Cortex of kidney (tissue), 1 donor: Measurements from ENCODE around the gene EIF4A3.

ENCODE experiments used
- DNase-seq: peaks from one replicate; lab custom pipeline; 2025; lab: John Stamatoyannopoulos, UW

The EIF4A3 gene

DNA sequence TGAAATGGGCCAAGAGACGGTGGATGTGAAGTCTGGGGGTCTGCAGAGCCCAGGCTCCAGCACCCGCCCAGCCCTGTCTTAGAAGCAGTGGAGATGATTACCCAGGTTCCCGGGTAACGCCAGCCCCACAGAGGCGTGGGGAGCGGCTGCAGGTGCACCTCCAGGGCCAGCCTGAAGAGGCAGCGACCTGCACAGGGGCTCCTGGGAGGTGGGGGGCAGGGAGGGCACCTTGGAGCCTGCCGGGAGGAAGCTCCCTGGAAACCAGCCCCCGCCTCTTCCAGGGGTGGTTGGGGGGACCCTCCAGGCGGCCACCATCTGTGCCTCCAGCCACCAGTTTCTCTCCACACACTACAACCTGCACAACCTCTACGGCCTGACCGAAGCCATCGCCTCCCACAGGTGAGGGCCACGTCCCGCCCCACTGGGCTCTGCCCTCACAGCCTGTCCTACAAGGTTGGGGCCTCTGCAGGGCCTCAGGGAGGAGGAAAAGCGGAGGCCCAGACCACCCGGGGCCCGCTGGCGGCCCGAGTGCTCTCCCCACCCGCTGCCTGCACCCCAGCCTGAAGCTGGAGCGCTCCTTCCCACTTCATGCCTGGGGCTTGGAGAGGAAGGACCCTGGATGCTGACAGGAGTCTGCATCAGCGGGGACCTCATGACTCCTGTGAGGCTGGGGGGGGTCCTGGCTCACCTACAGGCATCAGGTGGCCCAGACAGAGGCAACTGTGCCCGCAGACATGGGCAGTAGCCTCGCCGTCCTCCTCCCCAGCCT, 35.0 kb downstream of the EIF4A3 start:
- DNase-seq, result no peak

DNA sequence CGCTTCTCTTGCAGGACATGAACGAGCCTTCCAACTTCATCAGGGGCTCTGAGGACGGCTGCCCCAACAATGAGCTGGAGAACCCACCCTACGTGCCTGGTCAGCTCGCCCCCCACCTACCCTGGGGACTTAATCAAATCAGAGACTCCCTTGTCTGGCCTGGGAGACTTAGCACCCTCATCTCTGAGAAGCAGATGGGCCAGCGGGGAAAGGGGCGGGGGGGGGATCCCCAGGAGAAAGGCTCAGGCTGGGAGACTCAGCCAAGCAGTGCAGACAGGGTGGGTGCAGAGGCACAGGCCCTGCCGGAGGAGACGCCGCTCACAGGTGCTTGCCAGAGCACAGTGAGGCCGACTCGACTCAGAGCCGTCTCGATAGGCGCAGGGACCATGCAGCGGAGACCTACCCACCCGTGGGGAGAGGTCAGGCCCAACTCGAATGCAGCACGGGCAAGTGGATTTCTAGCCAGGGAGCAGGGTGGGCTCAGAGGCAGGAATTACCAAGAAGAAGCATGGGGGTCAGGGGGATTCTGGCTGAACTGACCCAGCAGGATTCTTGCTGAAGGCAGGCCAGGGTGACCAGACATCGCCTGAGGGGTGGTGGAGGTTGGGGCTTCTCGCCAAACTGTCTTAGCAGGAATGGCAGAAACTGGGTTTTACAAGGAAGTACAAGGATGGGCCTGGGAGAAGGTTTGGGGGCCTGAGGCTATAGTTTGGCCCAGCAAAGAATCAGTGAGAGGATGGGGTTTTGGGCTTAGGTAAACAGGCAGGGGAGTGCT, 35.8 kb downstream of the EIF4A3 start:
- DNase-seq, result no peak

DNA sequence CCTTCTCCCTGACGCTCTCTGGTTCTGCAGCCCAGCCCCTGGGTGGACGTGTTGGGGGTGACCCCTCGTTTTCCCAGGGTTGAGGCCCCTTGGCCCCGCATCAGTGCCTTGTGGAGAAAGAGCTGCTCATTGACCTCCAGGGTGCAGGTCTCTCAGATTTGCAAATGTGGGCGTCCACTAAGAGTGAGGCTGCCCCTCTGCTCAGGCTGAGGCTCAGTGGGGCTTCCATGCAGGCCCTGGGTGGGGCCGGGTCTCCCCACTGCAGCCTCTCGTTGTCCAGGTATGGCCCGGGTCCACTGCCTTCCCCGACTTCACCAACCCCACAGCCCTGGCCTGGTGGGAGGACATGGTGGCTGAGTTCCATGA, 36.5 kb downstream of the EIF4A3 start:
- DNase-seq, result no peak

DNA sequence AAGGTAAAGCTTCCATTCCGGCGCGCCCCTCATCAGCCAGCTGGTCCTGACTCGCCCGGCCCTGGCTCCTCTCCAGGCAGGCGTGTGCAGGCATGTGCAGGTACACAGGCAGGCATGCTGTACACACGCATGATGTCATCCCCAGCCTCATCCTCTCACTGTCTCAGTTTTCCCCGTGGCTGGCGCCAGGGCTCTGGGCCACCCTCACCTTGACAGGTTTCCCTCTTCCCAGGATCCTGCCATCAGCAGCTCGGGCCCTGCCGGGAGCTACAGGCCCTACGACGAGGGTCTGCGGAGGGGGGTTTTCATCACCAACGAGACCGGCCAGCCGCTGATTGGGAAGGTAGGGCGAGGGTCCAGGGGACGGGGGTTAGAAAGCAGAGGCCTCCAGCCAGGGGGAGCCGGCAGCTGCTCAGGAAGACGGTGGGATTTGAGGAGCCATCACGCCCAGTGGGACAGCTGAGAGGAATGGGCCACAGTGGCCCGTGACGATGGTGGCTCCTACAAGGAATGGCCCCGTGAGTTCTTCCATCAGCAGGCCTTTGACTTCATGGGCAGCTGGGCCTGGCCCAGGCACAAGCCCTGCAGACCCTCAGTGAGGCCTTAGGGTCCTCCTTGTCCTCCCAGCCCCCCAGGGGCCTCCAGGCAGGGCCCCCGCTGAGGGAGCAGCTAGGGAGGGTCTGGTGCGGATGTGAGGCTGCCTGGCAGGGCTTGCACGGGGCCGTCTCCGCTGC, 37.0 kb downstream of the EIF4A3 start:
- no peak for DNase-seq

DNA sequence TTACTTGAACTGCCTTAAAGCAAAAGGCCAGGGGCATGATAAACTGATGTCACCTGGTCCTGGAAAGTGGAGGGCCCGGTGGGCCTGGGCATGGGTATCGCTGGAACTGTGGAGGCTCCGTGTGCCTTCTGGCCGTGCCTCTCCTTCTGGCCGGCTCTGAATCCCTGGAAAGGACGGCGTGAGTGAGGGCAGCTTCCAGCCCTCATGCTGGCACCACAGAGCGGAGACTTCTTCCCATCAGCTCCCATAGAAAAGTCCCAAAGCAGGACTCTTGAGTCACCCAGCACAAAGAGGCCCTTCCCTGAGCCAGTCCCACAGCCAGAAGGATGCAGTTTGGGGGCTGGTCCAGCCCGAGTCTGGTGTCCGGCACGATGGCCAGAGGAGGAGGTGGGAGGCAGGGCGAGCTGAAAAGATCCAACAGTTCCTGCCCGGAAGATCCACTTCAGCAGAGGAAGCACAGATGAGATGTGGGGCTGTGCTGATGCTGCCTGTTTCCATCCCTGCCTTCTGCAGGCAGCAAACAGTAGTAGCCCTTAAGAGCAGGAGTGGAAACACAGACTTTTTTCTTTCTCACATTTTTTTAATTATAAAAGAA, 37.8 kb downstream of the EIF4A3 start:
- DNase-seq, result no peak

DNA sequence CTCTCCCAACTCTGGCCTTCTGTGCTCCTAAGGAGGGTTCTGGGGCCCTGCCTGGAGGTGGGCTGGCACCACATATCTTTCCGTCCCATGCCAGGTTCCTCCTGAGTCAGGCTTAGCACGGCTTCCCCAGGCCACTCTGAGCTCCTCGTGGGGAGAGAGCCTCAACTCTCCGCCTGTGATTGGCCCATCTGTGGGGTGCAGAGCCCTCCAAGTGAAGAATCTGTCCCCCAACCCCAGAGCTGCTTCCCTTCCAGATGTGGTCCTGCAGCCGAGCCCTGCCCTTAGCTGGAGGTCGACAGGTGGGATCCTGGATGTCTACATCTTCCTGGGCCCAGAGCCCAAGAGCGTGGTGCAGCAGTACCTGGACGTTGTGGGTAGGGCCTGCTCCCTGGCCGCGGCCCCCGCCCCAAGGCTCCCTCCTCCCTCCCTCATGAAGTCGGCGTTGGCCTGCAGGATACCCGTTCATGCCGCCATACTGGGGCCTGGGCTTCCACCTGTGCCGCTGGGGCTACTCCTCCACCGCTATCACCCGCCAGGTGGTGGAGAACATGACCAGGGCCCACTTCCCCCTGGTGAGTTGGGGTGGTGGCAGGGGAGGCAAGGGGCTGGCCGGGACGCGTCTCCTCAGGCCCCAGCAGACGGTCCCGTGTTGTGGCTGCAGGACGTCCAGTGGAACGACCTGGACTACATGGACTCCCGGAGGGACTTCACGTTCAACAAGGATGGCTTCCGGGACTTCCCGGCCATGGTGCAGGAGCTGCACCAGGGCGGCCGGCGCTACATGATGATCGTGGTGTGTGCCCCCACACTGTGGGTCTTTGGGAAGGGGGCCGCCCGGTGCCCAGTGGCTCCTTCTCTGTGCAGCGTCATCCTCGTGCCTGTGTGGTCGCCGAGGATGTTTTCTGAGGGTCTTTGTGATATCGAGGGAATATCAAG, 38.6 kb downstream of the EIF4A3 start:
- no peak for DNase-seq

DNA sequence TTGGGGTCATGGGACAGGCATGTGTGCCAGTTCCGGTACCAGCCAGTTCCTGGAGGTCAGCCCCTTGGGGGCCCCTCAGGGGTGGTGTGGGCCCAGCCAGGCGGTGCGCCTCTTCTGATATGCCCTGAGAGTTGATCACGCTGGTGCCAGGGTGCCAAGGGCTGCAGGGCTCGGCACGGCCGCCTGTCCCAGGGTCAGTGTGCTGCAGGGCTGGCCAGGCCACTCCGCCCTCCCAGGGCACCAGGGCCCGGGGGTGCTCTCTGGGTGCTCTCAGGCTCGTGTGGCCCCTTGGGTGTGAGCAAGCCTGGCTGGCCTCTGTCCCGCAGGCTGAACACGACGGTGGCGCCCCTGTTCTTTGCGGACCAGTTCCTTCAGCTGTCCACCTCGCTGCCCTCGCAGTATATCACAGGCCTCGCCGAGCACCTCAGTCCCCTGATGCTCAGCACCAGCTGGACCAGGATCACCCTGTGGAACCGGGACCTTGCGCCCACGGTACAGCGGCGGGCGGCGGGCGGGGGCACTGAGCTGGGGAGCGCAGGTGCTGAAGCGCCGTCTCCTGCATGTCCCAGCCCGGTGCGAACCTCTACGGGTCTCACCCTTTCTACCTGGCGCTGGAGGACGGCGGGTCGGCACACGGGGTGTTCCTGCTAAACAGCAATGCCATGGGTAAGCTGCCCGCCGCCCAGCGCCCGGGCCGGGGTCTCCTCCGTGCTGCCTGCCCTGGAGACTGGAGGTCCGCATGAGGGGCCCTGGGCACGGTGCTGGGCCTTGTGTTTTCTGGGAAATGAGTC, 39.5 kb downstream of the EIF4A3 start:
- no peak for DNase-seq

DNA sequence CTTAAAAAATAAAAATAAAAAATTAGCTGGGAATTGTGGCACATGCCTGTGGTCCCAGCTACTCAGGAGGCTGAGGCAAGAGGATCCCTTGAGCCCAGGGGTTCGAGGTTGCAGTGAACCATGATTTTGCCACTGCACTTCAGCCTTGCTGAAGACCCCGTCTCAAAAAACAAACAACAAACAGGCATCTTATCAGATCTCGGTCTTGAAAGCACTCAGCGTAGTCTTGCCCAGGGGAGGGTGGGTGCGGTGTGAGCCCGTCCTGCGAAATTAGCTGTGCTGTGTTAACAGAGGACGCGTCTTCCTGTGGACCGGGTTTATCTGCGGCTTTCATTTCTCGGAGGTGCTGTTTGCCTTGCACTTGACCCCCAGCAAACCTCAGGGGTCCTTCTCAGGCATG, 40.2 kb downstream of the EIF4A3 start:
- no peak for DNase-seq

DNA sequence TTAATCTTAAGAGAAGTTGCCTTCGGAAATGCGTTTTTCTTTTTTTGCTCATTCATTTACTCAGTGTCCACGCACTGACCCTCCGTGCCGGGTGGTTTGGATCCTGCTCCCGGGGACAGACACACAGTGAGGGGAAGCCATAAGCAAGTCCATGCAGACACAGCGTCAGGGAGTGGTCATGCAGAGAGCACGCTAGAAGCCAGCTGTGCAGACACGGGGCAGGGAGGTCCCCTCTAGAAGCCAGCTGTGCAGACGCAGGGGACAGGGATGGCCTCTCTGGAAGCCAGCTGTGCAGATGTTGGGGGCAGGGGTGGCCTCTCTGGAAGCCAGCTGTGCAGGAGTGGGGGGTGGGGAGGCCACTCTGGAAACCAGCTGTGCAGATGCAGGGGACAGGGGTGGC, 40.8 kb downstream of the EIF4A3 start:
- no peak for DNase-seq

DNA sequence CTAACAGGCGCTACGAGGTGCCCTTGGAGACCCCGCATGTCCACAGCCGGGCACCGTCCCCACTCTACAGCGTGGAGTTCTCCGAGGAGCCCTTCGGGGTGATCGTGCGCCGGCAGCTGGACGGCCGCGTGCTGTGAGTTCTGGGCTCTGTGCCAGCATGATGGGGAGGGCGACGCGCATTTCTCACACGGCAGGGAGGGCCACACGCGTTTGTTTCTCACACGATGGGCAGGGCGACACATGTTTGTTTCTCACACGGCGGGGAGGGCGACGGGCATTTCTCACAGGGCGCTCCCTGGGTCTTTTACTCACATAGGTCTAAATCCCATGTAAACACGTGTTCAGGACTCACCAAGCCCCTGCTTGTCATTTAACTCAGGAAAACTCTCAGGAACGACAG, 41.2 kb downstream of the EIF4A3 start:
- no peak for DNase-seq

DNA sequence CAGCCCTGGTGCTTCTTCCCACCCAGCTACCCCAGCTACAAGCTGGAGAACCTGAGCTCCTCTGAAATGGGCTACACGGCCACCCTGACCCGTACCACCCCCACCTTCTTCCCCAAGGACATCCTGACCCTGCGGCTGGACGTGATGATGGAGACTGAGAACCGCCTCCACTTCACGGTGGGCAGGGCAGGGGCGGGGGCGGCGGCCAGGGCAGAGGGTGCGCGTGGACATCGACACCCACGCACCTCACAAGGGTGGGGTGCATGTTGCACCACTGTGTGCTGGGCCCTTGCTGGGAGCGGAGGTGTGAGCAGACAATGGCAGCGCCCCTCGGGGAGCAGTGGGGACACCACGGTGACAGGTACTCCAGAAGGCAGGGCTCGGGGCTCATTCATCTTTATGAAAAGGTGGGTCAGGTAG, 42.0 kb downstream of the EIF4A3 start:
- DNase-seq, result no peak

DNA sequence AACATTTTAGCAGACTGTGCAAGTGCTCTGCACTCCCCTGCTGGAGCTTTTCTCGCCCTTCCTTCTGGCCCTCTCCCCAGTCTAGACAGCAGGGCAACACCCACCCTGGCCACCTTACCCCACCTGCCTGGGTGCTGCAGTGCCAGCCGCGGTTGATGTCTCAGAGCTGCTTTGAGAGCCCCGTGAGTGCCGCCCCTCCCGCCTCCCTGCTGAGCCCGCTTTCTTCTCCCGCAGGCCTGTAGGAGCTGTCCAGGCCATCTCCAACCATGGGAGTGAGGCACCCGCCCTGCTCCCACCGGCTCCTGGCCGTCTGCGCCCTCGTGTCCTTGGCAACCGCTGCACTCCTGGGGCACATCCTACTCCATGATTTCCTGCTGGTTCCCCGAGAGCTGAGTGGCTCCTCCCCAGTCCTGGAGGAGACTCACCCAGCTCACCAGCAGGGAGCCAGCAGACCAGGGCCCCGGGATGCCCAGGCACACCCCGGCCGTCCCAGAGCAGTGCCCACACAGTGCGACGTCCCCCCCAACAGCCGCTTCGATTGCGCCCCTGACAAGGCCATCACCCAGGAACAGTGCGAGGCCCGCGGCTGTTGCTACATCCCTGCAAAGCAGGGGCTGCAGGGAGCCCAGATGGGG, 42.5 kb downstream of the EIF4A3 start:
- DNase-seq, result no peak

DNA sequence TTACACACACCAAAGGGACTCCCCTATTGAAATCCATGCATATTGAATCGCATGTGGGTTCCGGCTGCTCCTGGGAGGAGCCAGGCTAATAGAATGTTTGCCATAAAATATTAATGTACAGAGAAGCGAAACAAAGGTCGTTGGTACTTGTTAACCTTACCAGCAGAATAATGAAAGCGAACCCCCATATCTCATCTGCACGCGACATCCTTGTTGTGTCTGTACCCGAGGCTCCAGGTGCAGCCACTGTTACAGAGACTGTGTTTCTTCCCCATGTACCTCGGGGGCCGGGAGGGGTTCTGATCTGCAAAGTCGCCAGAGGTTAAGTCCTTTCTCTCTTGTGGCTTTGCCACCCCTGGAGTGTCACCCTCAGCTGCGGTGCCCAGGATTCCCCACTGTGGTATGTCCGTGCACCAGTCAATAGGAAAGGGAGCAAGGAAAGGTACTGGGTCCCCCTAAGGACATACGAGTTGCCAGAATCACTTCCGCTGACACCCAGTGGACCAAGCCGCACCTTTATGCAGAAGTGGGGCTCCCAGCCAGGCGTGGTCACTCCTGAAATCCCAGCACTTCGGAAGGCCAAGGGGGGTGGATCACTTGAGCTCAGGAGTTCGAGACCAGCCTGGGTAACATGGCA, 43.4 kb downstream of the EIF4A3 start:
- DNase-seq, result no peak

DNA sequence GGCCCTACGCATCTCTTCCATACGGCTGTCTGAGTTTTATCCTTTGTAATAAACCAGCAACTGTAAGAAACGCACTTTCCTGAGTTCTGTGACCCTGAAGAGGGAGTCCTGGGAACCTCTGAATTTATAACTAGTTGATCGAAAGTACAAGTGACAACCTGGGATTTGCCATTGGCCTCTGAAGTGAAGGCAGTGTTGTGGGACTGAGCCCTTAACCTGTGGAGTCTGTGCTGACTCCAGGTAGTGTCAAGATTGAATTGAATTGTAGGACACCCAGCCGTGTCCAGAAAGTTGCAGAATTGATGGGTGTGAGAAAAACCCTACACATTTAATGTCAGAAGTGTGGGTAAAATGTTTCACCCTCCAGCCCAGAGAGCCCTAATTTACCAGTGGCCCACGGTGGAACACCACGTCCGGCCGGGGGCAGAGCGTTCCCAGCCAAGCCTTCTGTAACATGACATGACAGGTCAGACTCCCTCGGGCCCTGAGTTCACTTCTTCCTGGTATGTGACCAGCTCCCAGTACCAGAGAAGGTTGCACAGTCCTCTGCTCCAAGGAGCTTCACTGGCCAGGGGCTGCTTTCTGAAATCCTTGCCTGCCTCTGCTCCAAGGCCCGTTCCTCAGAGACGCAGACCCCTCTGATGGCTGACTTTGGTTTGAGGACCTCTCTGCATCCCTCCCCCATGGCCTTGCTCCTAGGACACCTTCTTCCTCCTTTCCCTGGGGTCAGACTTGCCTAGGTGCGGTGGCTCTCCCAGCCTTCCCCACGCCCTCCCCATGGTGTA, 44.1 kb downstream of the EIF4A3 start:
- DNase-seq, result no peak

DNA sequence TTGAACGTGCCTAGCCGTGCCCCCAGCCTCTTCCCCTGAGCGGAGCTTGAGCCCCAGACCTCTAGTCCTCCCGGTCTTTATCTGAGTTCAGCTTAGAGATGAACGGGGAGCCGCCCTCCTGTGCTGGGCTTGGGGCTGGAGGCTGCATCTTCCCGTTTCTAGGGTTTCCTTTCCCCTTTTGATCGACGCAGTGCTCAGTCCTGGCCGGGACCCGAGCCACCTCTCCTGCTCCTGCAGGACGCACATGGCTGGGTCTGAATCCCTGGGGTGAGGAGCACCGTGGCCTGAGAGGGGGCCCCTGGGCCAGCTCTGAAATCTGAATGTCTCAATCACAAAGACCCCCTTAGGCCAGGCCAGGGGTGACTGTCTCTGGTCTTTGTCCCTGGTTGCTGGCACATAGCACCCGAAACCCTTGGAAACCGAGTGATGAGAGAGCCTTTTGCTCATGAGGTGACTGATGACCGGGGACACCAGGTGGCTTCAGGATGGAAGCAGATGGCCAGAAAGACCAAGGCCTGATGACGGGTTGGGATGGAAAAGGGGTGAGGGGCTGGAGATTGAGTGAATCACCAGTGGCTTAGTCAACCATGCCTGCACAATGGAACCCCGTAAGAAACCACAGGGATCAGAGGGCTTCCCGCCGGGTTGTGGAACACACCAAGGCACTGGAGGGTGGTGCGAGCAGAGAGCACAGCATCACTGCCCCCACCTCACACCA, 44.8 kb downstream of the EIF4A3 start:
- no peak for DNase-seq

DNA sequence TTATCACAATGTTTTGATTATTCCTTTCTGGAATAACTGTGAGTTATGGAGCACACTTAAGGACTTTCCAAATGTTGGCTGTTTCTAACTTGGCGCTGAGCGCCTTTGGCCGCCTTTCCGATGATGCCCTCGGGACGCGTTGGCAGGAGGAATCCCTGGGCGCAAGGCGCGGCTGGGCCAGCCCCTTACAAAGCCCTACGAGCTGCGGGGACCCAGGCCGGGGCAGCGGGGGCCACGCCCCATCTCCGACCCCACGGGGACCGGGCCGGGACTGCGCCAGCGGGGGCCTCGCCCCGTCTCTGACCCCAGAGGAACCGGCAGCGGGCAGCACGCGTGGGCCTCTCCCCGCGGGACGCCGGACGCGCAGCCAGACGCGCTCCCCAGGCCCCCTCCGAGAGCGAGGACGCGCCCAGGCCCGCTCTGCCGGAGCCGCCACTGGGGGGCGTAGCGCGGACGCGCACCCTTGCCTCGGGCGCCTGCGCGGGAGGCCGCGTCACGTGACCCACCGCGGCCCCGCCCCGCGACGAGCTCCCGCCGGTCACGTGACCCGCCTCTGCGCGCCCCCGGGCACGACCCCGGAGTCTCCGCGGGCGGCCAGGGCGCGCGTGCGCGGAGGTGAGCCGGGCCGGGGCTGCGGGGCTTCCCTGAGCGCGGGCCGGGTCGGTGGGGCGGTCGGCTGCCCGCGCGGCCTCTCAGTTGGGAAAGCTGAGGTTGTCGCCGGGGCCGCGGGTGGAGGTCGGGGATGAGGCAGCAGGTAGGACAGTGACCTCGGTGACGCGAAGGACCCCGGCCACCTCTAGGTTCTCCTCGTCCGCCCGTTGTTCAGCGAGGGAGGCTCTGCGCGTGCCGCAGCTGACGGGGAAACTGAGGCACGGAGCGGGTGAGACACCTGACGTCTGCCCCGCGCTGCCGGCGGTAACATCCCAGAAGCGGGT, 45.6 kb downstream of the EIF4A3 start, which contains the start of gene GAA:
GAA (plus strand) TSS at position 571 of the 935 bp plus-strand sequence. CDS start 3,006 bp downstream, outside the sequence.
- no peak for DNase-seq

DNA sequence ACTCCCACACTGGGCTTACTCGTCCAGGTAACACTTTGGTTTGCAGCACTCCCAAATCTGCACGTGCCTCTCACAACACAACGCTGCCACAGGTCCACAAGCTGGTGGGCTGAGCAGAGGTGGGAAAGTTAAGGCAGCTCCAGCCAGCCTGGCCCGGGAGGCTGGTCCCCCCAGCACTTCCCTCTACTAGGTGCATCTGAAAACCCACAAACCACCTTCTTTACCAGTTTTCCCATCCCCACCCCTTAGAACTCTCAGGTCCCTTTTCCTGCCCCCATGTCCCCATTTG, 46.9 kb downstream of the EIF4A3 start:
- no peak for DNase-seq
